ENCODE measurements around the gene COLEC11. TPM values are rescaled to one million over a fixed set of nuclear protein-coding genes. Genes with fewer than 3 reads are reported as not detected.
"Not testable (repeated sequence)": the region's sequence is repeated elsewhere in the genome, so short reads cannot be mapped to it uniquely, and the experiment has no call there.

The COLEC11 gene
- total RNA-seq, 1 donor from 2014 or later: 0.92 TPM

DNA sequence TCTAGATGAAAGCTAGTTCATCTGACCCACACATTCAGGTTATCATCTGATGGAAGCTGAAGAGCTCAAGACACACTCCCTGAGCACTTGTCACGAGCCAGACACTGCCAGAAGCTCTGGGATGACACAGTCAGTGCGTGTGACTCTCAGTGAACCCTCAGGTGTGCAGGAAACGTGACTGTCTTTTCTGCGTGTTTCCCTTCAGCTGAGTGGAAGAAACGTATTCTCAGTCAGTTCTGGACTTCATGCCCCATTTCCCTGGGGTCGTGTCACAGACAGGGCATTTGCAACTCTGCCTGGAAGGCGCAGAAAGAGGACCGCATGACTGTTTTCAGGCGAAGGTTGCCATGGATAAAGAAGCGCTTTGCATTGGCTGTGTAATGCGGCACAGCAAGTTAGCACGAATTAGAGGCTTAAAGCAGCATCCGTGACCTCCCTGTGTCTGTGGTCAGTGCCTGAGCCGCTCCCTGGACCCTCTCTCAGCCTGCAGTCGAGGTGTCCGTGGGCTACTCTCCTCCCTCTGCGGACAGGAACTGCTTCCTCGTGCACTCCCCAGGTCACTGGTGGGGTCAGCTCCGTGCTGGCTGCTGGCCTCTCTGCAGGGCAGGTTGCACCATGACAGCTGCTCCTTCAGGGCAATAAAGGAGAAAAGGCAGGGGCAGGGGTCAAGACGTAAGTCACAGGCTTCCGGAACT, 59.8 kb downstream of the COLEC11 start:
- no peak for DNase-seq

DNA sequence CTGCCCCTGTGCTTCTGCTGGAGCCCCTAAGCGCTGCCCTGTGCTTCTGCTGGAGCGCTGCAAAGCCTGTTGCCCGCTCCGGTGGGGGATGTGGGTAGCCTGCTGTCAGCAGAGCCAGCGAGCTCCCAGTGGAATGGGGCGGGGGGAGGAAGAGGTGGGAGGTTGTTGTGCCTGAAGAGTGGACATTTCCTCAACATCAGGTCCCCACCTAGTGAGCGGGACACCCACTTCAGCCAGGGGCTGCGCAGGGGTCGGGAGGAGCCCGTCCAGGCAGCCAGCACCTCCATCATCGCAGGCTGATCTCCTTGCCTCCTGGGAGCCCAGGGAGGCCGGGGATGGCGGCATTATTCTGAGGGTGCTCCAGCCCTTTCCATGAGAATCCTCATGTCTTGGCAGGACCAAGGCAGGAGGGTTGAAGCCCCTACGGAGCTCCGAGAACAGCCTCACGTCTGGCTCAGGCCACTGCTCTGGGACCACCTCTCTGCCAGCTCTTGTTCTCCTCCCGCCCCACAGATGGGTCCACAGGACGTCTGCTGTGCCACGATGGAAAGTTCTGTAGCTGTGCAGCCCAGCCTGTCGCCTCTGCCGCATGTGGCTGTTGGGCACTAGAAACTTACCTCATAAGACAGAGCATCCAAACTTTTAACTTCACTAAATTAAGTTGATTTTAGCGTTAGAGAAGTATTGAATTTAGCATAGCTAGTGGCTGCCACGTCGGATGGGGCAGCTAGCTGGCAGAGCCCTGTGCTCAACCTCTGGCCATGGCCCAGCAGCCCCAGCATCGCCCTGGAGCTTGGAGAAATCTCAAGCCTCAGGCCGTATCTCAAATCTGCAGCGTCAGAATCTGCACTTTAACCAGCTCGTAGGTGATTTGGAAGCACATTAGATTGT, 61.2 kb downstream of the COLEC11 start:
- DNase-seq: no peak

GRCh38 chr2:3656762-3657721, 62.1 kb downstream of the COLEC11 start:
- DNase-seq: peak; percentile 85

- DNase-seq: no peak
These were observed 63.0 kb downstream of the COLEC11 start, which contains the start of gene ALLC for GRCh38 chr2:3657881-3658280. Gene ALLC, plus strand, starts transcription at chr2:3658200. Its CDS starts 12,958 bp downstream, at chr2:3671158.

GRCh38 chr2:3659447-3660432, 64.8 kb downstream of the COLEC11 start:
- peak; percentile 89 for DNase-seq

- DNase-seq: not testable (repeated sequence)
These were observed 65.7 kb downstream of the COLEC11 start for GRCh38 chr2:3660640-3661039.

DNA sequence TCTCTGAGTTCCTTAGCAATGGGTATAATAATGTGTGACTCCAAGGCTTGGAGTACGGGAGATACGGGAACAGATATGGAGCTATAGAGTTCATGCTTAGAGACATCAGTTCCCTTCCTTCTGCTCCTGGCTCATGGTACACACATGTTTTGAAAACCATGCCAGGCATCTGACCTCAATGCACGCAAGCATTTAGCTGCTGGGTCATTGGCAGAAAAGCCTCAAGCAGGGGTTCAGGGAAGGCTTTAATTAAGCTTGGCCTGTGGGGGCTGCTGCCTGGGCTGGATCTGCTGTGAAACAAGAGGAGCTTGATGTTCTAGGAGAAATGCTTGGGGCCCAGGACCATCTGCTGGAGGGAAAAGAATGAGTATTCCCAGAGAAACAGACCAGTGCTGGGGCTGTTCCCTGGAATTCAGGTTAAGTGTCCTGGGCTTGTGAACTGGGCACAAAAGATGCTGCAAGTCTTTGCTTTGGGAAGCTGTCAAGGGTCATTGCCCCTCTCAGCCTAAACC, 66.3 kb downstream of the COLEC11 start:
- peak; percentile 26 for DNase-seq

GRCh38 chr2:3662239-3662638, 67.3 kb downstream of the COLEC11 start:
- no peak for DNase-seq

DNA sequence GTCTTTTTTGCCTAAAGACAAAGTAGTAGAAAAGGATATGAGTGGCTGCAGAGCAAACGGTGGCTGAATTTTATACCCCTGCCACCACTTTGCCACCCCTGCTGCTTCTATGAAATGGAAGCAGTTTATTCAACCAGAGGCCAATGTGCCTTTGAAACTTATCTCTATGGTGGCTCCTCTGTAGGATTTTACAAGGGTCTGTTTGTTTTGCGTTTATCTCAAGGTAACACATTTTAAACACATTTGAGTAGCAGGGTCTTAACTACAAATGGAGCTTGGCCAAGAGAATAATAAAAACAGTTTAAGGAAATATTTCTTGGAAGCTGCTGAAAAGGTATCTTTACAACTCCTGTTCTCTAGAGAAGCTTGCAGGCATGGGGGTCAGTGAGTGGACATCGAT, 69.2 kb downstream of the COLEC11 start:
- no peak for DNase-seq

DNA sequence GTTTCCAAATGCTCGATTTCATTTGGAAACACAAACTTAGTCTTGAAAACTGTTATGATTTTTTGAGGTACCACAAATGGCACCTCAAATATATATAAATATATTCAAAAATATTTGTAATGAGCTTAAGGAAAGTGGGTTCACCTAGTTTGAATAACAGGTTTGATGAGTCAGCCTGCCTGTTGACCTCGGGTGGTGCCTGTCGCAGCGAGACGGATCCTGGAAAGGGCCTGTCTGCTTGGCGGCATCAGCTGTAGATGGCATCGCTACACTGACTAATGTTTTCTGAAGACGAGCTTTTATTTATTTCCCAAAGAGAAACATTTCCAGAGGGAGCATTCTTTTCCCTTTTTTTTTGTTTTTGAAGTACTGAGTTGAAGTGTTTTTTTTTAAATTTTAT, 70.0 kb downstream of the COLEC11 start:
- DNase-seq: no peak

DNA sequence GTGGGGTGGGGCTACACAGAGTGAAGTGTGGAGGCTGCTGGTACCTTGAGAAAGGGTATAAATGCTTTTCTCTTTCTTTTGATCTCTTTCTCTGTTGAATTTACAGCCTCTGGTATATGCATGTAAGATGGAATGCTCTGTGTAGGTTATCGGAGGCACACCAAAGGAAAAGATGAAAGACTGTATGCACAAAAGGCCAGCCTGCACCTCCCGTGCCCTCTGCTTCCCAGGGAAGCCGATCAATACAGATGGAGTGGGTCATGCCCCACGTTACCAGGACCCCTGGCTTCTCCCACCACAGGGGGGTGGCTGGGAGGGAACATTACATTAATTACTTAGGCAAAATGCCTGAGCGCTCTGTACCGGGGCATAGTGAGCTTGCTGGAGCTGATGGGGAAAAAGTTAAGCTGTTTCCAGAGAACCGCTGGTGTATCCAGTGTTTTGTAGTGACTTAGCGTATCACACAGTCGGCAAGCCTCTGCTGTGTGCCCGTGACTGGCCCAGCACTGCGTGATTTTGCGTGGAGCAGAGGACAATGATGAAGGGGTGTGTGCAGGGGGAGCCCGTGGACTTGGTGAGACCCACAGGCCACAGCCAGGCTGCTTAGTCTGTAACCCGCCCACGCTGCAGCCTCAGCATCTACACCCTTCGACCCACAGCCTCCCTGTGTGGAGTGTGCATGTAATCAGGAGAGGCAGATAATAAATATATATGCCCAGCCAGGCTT, 71.1 kb downstream of the COLEC11 start:
- no peak for DNase-seq

DNA sequence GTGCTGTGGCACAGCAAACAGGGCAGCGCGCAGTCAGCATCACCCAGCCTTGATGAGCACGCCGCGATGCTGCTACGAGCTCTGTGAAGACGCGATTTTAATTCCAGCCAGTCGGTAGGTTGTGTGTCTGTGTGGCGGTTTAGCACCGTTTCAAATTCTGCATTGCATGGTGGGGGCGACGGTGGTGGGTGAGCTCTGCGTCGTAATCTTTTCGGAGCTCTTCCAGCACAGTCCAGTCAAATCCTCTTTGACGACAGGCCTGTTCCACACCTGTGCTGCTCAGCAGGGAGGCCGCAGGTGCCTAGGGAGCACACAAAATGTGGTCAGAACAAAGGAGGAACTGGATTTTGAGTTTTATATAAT, 71.7 kb downstream of the COLEC11 start:
- no peak for DNase-seq

- no peak for DNase-seq
These were observed 72.3 kb downstream of the COLEC11 start for GRCh38 chr2:3667151-3667631.

DNA sequence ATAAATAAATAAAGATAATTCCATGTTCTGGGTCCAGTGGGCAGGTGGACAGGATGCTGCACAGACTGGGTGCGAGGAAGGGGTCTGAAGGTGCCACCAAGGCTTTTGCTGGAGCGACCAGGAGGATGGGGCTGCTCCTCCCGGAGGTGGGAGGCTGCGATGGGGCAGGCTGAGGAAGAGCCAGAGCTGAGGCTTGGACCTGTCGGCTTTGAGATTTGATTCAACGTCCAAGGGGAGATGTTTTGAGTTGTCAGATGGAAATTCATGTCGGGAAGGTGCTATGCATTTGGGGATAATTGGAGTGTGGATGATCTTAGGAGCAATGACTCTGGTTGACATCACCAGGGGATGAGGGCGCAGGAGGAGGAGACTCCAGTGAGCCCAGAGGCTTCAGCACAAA, 74.7 kb downstream of the COLEC11 start:
- no peak for DNase-seq

DNA sequence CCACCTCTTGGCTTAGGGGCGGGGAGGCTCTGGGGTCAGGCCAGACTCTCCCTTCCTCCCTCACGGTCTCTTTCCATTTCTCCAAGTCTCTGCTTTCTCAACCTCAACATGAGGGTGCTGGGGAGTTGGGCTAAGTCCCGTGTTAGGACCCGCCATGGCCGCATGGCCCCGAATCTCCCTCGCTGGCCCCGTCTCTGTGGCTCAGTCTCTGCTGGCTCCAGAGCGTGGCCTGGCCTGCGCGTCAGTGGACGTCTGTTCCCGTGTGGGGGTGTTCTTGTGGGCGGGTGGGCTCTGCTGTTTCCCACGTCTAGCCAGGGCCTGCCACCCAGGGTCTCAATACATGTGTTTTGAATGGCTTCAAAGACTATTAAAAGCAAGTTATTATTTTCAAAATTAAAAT, 75.5 kb downstream of the COLEC11 start:
- no peak for DNase-seq

DNA sequence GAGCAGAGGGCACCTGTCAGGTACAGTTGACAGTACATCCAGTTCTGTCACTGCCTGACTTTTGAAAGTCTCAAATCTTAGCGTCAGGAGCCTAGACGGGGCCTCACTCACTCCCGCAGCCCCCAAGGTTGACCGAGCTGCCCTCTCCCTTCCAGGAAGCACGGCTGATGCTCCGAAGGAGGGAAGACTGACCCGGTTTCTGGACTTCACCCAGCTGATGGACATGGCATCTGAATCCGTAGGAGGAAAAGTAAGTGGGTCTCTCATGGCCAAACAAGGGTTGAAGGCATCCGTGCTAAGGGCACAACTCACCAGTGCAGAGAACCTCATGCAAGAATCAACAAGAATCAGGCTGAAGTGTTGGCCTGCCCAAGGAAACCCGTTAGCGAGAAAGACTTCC, 76.0 kb downstream of the COLEC11 start:
- DNase-seq: no peak

DNA sequence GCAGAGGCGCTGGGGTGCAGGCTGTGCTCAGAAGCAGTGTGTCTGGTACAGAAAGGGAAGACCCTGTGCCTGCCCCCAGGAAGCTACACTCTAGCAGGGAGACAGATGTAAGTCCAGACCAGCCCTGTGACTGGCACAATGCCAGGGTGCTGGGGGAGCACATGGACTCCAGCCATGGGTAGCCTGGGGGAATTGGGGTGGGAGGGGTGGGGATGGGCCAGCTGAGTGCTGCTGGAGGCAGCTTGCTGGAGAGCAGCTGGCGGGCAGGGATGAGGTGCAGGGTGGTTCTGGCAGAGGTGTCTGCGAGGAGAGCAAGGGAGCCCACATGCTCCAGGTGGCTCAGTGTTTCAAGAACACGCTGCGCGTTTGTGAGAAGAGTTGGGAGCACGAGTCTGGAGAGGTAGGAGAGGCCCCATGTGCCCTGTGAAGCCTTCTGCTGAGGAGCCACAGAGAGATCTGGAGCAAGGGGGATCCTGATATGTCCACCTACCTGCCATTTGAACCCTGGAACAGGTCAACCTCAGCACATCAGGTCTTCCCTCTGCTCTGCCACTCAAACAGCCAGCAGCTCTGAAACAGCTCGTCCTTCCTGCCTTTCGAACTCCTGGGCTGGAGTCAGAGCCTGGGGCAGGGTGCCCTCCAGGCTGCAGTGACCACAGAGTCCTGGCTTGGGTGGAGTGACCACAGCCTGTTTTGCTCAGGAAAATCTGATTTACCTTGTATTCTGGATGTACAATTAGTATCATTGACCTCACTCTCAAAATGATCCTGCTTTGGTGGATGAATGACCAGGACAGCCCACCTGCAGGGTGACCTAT, 78.2 kb downstream of the COLEC11 start:
- DNase-seq: no peak

GRCh38 chr2:3674066-3674845, 79.3 kb downstream of the COLEC11 start:
- DNase-seq: no peak

Measured in tongue (tissue), 2 donors.